NCI-H2029 (cell line): ENCODE data around the gene EYA4.

Experiments
- DNase-seq: peaks from one replicate; lab custom pipeline; 2025; lab: John Stamatoyannopoulos, UW

Gene EYA4

DNA sequence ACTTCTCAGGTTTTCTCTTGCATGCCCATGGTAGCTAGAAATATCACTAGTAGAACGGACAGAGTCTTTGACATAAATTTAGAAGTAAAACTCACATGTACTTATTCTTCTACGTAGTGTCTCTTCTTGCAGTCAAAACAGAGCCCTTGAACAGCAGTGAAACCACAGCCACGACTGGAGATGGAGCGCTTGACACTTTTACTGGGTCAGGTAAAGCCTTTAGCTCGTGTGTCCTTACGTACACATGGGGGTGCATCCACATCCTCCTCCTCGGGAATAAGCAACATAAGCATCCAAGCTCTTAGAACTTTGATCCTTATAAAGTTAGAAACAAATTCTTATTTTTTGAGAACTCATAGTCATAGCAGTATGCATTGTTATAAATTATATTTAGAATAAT lies 215.3 kb downstream of the EYA4 start:
- DNase-seq: no peak

DNA sequence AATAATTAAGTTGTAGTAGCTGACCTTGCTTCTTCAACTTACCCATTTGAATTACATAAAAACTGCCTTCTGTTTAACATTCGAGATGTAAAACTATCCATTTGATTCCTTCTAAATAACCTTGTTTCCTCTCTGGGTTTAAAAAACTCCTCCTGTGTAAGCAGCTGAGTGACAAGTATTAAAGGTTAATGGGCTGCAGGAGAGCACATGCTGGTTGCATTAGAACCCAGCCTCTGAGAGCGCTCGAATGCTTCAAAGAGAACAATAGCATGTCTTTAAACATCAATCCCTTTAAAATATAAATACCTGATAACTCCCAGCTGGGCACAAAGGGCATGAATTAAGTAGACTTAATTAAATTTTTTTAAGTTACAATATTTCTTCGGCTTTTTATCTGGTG lies 215.8 kb downstream of the EYA4 start:
- no peak for DNase-seq

DNA sequence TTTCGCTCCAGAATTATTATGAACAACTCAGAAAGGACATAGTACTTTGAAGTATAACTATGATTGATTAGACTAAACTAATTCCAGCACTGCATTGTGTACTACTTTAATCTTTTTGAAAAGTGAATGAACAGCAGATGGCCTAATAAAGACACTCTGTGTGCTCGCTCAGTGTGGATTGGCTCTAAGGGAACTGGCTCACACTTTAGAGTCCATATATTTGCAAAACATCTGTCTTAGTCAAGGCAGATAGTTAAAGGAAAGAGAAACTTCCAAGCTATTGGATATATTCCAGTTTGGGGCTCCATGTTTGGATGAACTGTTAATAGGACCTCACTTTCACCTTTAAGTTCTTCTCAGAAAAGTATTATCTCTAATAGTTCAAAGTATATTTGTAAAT lies 218.9 kb downstream of the EYA4 start:
- DNase-seq: no peak

DNA sequence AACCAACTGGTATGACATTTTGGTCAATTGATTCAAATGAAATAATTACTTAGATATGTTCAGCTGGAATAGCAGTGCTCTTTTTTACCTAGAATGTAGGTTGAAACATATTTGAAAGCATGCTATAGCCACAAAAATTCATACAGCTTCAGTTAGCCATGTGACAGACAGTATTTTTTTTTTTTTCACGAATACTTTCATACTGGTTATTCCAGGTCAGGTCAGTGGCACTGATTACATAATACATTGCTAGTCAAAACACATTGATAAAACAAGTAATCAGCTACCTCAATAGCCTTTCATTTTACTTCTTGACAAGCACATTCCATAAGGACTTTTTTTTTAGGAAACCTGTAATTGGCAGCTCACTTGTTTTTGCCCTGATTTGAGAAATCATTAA lies 222.6 kb downstream of the EYA4 start:
- DNase-seq: no peak

DNA sequence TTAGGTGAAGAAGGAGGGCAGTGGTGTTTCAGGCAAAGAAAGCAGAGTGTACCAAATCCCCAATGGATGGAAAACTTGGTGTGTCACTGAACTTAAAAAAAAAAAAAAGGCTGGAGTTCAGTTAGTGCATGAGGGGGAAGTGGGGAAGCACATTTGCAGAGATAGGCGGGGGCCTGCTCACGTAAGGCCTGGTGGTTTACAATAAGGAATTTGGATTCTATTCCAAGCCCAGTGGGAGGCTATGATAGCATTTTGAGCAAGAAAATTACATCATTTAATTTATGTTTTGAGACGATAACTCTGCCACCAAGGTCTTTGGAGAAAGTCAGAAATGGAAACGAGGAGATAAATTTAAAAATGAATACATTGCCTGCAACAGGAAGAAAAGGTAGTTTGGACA lies 225.5 kb downstream of the EYA4 start:
- no peak for DNase-seq

DNA sequence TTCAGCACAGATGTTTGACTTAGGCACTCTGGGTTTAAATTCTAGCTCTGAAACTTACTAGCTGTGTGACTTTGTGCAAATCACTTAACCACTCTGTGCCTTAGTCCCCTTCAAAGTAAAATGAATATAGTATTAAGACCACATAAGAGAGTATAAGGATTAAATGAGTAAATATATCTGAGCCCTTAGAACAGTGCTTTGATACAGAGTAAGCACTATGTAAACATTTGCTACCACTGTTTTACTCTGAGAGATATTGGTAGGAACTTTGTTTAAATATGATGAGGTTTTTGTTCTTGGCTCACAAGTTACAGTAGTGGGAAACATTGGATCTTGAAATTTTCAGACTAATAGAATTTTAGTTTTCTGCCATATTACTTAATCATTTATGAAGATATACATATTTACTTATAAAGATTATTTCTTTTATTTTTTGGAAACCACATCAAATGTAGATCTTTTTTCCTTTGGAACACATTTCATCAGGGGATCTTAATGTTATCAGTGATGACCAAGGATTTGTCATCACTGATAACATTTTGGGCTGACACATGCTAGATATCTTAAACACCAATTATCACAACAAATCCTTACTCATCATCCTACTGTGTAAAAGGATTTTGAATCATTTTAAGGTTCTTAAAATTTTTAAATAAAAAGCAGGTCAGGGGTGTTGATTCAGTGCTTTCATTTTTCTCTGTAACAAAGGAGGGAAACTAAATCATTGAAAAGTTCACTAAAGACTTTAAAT lies 226.2 kb downstream of the EYA4 start:
- no peak for DNase-seq

DNA sequence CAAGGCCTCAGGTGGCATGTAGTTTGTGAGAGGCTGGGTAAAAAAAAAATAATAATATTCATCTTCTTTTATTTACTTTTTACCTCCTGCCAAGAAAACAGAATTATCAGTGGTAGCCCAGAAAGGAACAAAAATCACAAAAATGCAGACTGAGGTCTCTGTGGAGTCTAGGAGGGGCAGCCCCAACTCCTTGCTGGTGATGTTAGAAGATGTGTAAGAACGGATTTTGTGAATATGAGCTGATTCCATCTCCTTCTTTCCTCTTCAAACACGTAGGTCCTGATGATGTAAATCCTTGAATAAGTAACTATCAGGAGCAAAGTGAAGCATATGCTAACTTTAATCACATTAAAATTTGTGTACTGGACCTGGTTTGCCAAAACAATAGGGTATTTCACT lies 226.8 kb downstream of the EYA4 start:
- DNase-seq: no peak

DNA sequence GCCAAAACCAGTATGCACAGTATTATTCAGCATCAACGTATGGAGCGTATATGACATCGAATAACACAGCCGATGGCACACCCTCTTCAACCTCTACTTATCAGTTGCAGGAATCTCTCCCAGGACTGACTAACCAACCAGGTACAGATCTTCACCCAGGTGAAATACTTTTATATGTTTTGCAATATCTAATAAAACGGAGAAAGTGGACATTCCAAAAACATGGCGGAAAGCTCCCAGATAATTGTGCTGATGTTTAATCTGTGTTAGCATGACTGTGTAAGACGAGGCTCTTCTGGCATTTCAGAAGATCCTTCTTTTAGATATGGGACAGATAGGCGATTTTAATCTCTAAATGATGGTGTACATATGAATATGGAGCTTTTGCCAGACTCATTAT lies 227.4 kb downstream of the EYA4 start:
- no peak for DNase-seq

DNA sequence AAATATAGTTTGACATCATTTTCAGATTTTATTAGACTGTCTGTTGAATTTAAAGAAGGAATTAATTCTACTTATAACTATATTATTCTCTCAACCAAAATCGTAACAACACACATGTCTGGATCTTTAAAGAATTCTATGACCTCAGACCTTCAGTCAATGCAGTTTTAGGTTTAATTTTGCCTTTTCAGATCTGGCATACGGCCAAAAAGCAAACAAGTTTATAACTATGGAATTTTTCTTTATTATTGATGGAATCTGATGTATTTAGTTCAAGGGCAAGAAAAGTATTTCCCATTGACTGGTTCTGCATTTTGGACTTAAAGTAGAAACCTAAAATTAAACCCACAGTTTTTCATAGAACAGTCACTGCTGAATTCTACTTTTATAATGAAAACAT lies 233.4 kb downstream of the EYA4 start:
- DNase-seq: no peak

DNA sequence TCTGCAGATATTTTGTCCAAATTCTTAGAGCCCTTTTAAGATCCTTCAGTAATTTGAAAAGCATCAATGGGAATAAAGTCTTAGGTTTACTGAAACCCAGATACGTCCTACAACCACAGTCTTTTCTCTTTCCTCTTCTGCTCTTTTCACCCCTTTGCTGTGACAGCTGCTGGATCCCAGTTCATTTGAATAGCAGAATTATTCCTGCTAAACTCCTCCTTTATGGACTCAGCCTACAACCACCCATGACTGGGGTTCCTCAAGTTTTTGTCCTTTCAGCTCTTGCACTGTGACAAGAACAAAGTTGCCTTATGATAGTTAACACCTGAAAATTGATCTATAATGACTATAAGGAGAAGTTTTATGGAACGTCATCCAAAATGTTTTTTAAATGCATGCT lies 237.5 kb downstream of the EYA4 start:
- no peak for DNase-seq

DNA sequence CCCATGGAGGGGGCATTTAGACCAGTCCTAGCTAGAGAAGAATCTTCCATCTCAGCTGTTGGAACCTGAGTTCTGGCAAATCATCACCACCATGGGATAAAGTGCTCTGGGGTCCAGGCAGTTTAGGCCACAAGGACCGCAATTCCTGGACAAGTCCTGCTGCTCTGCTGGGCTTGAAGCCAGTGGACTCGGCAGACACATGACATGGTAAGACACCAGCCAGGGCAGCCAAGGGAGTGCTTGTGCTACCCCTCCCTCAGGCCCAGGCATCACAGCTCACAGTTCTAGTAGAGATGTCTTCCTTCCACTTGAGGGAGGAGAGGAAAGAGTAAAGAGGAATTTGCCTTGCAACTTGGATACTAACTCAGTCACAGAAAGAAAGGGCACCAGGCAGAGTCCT lies 246.0 kb downstream of the EYA4 start:
- DNase-seq: no peak

DNA sequence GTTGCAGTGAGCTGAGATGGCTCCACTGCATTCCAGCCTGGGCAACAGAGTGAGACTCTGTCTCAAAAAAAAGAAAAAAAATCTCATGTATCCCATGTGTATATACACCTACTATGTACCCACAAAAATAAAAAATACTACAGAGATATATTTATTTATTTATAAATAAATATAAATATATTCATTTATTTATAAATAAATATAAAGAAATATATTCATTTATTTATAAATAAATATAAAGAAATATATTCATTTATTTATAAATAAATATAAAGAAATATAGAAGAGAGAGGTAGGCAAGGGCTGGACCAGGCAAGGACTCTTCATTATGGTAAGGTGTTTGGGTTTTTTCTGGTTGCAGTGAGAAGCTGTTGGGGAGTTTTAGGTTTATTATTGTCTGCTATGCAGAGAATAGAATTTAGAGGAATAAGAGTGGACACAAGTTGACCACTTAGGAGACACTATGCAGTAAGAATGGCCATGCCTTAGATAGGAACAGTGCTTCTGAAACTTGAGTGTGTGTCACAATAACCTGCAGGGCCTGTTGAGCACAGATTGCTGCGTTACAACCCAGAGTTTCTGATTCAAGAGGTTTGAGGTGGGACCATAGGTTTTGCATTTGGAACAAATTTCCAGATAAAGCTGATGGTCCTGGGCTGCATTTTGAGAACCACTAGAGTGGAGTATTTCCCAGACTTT lies 254.2 kb downstream of the EYA4 start:
- no peak for DNase-seq

DNA sequence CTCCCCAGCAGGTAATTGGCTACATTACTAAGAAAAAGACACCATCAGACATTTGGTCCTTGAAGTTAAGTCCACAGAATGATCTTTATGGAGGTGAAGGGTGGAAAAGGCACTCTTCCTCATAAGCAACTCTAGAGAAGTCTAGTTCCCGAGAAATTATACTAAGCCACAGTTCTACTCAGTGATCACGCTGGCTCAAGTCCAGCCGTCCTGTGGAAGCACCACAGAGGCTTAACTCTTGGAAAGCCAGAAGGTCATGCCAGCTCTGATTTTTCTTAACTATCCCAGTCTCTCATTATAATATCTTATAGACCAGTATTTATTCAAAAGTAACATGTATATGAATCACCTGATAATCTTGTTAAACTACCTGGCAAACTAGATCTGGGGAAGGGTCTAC lies 258.5 kb downstream of the EYA4 start:
- no peak for DNase-seq

DNA sequence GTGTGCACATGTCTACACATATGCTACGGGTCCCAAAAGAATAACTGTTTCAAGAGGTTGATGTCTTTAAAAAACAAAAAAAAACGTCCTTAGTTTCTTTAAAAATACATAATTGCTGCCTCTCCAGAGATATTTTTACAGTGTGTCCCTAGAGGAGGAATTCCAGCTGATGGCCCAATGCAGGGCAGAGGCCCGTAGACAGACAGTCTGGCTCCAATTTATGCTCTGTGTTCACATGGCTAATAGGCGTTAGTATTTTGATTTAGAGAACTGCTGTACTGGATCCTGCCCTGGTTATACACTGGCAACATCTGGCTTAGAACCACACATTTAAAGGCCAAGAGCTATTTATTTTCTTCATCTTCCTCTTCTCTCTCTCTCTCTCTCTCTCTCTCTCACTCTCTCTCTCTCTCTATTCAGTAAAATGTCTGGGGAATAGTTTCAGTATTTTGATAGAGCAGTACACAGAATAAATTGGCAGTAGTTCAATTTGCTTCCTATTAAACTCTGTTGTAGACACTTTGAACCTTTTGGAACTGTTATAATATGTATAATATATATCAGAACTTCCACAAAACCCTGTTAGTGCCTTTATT lies 260.6 kb downstream of the EYA4 start:
- DNase-seq: no peak

DNA sequence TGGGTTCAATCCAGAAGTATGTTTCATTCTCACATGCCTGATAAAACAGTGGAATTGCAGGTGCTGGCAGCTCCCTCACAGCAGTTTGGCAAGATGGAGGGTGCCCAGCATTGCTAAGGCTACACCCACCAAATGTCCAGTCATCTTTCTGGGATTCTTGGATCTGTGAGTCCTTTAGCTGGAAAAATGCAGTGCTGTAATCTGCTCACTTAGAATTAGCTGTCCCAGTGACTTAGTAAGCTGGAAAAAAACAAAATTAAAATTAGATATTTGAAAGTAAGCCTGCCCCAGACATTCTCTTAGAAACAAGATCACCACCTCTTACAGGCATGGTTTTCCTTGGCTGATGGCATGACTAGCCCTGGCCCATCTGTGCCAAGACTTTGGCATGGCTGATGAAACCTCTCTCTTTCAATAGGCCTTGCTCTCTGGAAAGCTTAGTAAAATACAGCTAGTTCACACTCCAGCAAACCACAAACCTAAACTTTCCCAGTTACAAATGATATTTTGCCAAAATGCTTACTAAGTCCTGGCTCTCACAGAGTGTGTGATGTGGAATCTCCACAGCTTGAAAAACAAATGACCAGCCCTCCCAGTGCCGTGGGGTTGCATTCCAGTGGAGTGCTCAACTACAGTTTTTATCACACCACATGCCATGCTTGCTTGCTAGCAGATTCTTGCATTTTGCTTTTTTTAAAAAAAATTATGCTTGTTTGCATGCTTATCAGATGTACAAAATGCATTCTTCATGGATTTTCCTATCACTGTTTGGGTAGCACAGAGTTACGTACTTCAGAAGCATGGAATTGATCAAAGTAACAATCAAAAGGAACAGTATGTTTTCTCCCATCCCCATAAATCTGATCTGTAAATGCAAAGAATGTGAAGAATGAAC lies 261.5 kb downstream of the EYA4 start:
- DNase-seq: no peak

DNA sequence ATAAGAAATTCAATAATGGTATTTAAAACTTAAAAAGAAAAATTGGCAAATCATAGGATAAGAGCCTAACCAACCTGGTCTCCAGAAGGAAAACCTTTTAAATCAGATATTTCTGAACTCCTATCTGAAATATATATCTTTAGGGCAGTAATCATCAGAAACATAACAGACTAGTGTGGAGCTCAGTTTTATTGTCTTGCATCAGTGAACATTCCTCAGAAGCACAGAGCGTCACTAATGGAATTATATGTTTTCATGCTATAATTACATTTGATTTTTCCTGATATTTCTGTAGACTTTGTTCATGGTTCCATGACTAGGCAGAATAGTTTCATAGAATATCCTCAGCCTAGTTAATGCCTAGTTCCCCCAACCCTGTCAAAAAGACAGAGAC lies 262.2 kb downstream of the EYA4 start:
- DNase-seq: no peak

DNA sequence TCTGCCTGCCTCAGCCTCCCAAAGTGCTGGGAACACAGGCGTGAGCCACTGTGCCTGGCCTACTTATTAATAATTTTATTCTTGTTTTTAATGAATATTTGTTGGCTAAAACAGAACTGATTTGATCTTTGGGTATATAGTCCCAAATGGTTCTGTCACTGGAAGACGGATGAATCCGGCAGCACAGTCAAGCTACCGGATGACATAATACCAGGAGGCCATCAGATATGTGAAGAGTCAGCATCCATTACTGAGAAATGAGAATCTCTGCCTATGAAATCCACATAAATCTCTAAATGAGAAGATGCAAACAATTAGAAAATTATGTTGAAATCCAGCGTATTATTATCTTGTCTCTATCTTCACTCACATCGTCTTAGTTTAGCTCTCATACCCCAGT lies 263.0 kb downstream of the EYA4 start:
- DNase-seq: no peak

DNA sequence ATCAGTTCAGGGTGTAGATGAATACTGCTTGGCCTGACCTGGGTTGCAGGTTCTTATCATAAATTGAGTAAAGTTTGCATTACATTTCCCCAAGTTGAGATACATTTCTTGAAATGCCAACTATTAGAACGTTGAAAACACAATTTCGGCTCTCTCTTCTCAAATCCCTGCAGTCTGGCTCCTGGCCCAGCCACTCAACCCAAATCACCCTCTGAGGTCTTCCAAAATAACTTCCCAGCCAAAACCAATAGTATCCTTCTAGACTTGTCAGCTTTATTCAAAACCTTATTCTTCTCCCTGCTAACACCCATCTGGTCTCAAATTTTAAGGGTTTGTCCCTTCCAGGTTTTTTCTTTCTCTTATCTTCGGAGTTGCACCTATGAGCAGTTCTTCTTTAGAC lies 263.6 kb downstream of the EYA4 start:
- no peak for DNase-seq

DNA sequence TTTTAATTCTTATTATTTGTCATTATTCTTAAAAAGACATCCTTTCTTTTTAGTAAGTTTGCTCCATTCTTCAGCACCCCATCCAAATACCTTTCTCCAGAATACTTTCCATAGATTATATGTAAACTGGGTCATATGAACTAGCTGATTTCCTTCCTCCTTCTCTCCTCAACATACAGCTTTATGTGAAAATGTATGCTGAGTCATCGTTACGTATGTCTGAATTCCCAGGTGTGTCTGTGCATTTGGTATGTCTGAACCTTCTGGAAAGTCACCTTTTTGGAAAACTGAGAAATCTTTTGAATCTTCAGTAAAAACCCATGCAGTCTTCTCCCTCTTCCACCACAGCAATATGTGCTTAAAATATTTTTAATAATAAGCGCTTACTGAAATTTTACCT lies 264.5 kb downstream of the EYA4 start:
- DNase-seq: no peak

DNA sequence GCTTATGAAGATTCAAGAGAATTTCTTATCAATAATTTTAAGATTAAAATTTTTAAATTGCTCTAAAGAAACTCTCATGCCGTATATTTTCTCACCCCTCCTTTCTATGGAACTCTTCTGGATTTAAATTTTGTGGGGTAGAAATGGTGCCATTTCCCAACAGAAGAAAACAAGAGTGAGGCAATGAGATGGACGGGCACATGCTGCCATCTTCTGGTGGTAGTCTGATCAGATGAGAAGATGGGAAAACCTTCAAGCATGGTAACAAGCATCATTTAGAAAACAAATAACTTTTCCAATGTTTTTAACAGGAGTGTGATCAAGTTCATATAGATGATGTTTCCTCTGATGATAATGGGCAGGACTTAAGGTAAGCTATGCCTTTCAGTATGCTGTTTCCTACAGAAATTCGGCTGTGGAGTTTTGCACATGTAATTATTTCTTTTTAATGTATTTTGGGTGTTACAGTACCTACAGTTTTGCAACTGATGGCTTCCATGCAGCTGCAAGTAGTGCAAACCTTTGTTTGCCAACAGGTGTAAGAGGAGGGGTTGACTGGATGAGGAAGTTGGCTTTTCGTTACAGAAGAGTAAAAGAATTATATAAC lies 271.4 kb downstream of the EYA4 start:
- DNase-seq: peak; percentile 5

DNA sequence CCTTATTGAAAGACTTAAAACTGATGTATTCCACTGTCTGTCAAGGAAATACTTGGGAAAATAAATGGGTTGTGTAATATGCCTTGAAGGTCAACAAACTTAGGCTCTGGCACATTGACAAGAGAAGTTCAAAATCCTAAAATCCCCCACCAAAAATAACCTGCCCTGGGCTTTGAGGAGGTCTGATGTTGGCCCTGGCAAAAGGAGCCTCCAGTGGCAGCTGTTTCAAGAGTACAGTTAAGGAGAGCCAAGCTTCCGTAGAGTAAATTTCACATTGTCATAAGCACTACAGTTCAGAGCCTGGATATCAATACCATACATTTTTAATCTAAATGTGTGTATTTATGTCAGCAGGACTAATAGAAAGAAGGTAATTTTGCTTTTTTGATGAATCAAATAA lies 282.7 kb downstream of the EYA4 start:
- DNase-seq: no peak

DNA sequence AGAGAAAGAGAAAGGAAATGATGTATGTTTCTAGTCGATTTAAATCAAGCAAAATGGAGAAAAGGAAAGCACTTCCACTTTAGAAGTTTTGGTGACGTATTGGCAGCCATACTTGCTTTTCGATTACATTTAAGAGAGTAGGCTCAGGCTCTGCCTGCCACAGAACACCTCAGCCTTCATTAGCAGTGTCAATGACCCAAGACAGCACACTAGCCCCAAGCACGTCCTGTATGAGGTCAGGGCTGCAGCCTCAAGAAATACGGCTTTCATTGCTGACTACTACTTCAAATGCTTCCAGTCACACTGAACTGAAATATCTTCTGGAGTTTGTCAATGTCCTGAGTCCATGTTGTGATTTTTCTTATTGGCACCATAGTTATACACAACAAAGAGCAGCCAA lies 285.3 kb downstream of the EYA4 start:
- DNase-seq: no peak
